ENCODE data around the gene ANKRD16.
A peak's percentile ranks its signal among the peaks of the same experiment; 100 is the strongest.

The ANKRD16 gene
- 2.9 to 3.6 (median 3.5) reads per million in 3 donors for total RNA-seq

GRCh38 chr10:5889624-5890451, at the start of gene ANKRD16, which contains the start of gene FBH1:
Gene ANKRD16, minus strand, starts transcription at chr10:5889893. Its CDS starts 539 bp downstream, at chr10:5889354.
Gene FBH1, plus strand, starts transcription at chr10:5890243. Its CDS starts 103 bp downstream, at chr10:5890346.
- Histone ChIP-seq H3K4me3 (ENCODE audit: insufficient read depth, low read depth, low read length, poor library complexity, severe bottlenecking) (peak within 1 kb of the TSS; percentile 84), H3K4me1 (ENCODE audit: control insufficient read depth, insufficient read depth, low read length, poor library complexity, severe bottlenecking) (peaks cover 12% of the 10 kb centered on the region), H3K36me3 (ENCODE audit: control insufficient read depth, insufficient read depth, low read length) (peaks cover 9% of the 10 kb centered on the region), H3K27me3 (replicated peaks; ENCODE audit: control insufficient read depth, insufficient read depth, low read length, poor library complexity, severe bottlenecking) (no peaks in the 10 kb centered on the region), H3K9me3 (ENCODE audit: control insufficient read depth, low read length) (no peaks in the 10 kb centered on the region), H3K27ac (ENCODE audit: insufficient read depth, low read length, poor library complexity, severe bottlenecking) (peak within 1 kb of the TSS; percentile 76)
- DNase-seq: peak; percentile 95 to 97 (median 96)

- Histone ChIP-seq H3K4me1 (ENCODE audit: control insufficient read depth, insufficient read depth, low read length, poor library complexity, severe bottlenecking) (no peaks in the 10 kb centered on the region), H3K27ac (ENCODE audit: insufficient read depth, low read length, poor library complexity, severe bottlenecking) (no peak overlapping the region), H3K36me3 (ENCODE audit: control insufficient read depth, insufficient read depth, low read length) (peaks cover 31% of the 10 kb centered on the region), H3K9me3 (ENCODE audit: control insufficient read depth, low read length) (no peaks in the 10 kb centered on the region), H3K4me3 (ENCODE audit: insufficient read depth, low read depth, low read length, poor library complexity, severe bottlenecking) (no peak overlapping the region), H3K27me3 (replicated peaks; ENCODE audit: control insufficient read depth, insufficient read depth, low read length, poor library complexity, severe bottlenecking) (no peaks in the 10 kb centered on the region)
- no peak for DNase-seq
Observed at GRCh38 chr10:5938291-5938690, 48.6 kb upstream of the ANKRD16 start.

GRCh38 chr10:5937016-5937415, 47.3 kb upstream of the ANKRD16 start:
- H3K4me1 ChIP-seq (ENCODE audit: control insufficient read depth, insufficient read depth, low read length, poor library complexity, severe bottlenecking): no peaks in the 10 kb centered on the region
- H3K4me3 ChIP-seq (ENCODE audit: insufficient read depth, low read depth, low read length, poor library complexity, severe bottlenecking): no peak overlapping the region
- H3K27ac ChIP-seq (ENCODE audit: insufficient read depth, low read length, poor library complexity, severe bottlenecking): no peak overlapping the region
- peaks cover 31% of the 10 kb centered on the region for H3K36me3 ChIP-seq (ENCODE audit: control insufficient read depth, insufficient read depth, low read length)
- DNase-seq: no peak
- H3K9me3 ChIP-seq (ENCODE audit: control insufficient read depth, low read length): no peaks in the 10 kb centered on the region
- no peaks in the 10 kb centered on the region for H3K27me3 ChIP-seq (replicated peaks; ENCODE audit: control insufficient read depth, insufficient read depth, low read length, poor library complexity, severe bottlenecking)

- Histone ChIP-seq H3K9me3 (ENCODE audit: control insufficient read depth, low read length) (no peaks in the 10 kb centered on the region), H3K27ac (ENCODE audit: insufficient read depth, low read length, poor library complexity, severe bottlenecking) (no peak overlapping the region), H3K36me3 (ENCODE audit: control insufficient read depth, insufficient read depth, low read length) (peaks cover 37% of the 10 kb centered on the region)
Observed at GRCh38 chr10:5935628-5936027, 45.9 kb upstream of the ANKRD16 start.

GRCh38 chr10:5933909-5934546, 44.3 kb upstream of the ANKRD16 start:
- no peak overlapping the region for H3K27ac ChIP-seq (ENCODE audit: insufficient read depth, low read length, poor library complexity, severe bottlenecking)
- no peak overlapping the region for H3K4me3 ChIP-seq (ENCODE audit: insufficient read depth, low read depth, low read length, poor library complexity, severe bottlenecking)
- H3K36me3 ChIP-seq (ENCODE audit: control insufficient read depth, insufficient read depth, low read length): peaks cover 53% of the 10 kb centered on the region
- DNase-seq: no peak
- H3K4me1 ChIP-seq (ENCODE audit: control insufficient read depth, insufficient read depth, low read length, poor library complexity, severe bottlenecking): no peaks in the 10 kb centered on the region
- no peaks in the 10 kb centered on the region for H3K27me3 ChIP-seq (replicated peaks; ENCODE audit: control insufficient read depth, insufficient read depth, low read length, poor library complexity, severe bottlenecking)
- no peaks in the 10 kb centered on the region for H3K9me3 ChIP-seq (ENCODE audit: control insufficient read depth, low read length)

More at GRCh38 chr10:5935628-5936027, 45.9 kb upstream of the ANKRD16 start:
- no peaks in the 10 kb centered on the region for H3K27me3 ChIP-seq (replicated peaks; ENCODE audit: control insufficient read depth, insufficient read depth, low read length, poor library complexity, severe bottlenecking)
- no peak for DNase-seq
- no peak overlapping the region for H3K4me3 ChIP-seq (ENCODE audit: insufficient read depth, low read depth, low read length, poor library complexity, severe bottlenecking)
- H3K4me1 ChIP-seq (ENCODE audit: control insufficient read depth, insufficient read depth, low read length, poor library complexity, severe bottlenecking): no peaks in the 10 kb centered on the region

- Histone ChIP-seq H3K36me3 (ENCODE audit: control insufficient read depth, insufficient read depth, low read length) (peaks cover 57% of the 10 kb centered on the region), H3K4me3 (ENCODE audit: insufficient read depth, low read depth, low read length, poor library complexity, severe bottlenecking) (no peak overlapping the region), H3K27me3 (replicated peaks; ENCODE audit: control insufficient read depth, insufficient read depth, low read length, poor library complexity, severe bottlenecking) (no peaks in the 10 kb centered on the region), H3K27ac (ENCODE audit: insufficient read depth, low read length, poor library complexity, severe bottlenecking) (no peak overlapping the region), H3K4me1 (ENCODE audit: control insufficient read depth, insufficient read depth, low read length, poor library complexity, severe bottlenecking) (no peaks in the 10 kb centered on the region), H3K9me3 (ENCODE audit: control insufficient read depth, low read length) (no peaks in the 10 kb centered on the region)
- DNase-seq: no peak
Observed at GRCh38 chr10:5932345-5932744, 42.7 kb upstream of the ANKRD16 start.

- H3K36me3 ChIP-seq (ENCODE audit: control insufficient read depth, insufficient read depth, low read length): peaks cover 52% of the 10 kb centered on the region
- H3K27me3 ChIP-seq (replicated peaks; ENCODE audit: control insufficient read depth, insufficient read depth, low read length, poor library complexity, severe bottlenecking): no peaks in the 10 kb centered on the region
- no peak overlapping the region for H3K27ac ChIP-seq (ENCODE audit: insufficient read depth, low read length, poor library complexity, severe bottlenecking)
- H3K9me3 ChIP-seq (ENCODE audit: control insufficient read depth, low read length): no peaks in the 10 kb centered on the region
- H3K4me1 ChIP-seq (ENCODE audit: control insufficient read depth, insufficient read depth, low read length, poor library complexity, severe bottlenecking): no peaks in the 10 kb centered on the region
- no peak for DNase-seq
- no peak overlapping the region for H3K4me3 ChIP-seq (ENCODE audit: insufficient read depth, low read depth, low read length, poor library complexity, severe bottlenecking)
Observed at GRCh38 chr10:5930272-5930671, 40.6 kb upstream of the ANKRD16 start.

- Histone ChIP-seq H3K4me1 (ENCODE audit: control insufficient read depth, insufficient read depth, low read length, poor library complexity, severe bottlenecking) (no peaks in the 10 kb centered on the region), H3K27me3 (replicated peaks; ENCODE audit: control insufficient read depth, insufficient read depth, low read length, poor library complexity, severe bottlenecking) (no peaks in the 10 kb centered on the region), H3K36me3 (ENCODE audit: control insufficient read depth, insufficient read depth, low read length) (peaks cover 54% of the 10 kb centered on the region), H3K27ac (ENCODE audit: insufficient read depth, low read length, poor library complexity, severe bottlenecking) (no peak overlapping the region), H3K4me3 (ENCODE audit: insufficient read depth, low read depth, low read length, poor library complexity, severe bottlenecking) (no peak overlapping the region), H3K9me3 (ENCODE audit: control insufficient read depth, low read length) (no peaks in the 10 kb centered on the region)
- DNase-seq: no peak
Observed at GRCh38 chr10:5929442-5929841, 39.7 kb upstream of the ANKRD16 start.

- no peaks in the 10 kb centered on the region for H3K9me3 ChIP-seq (ENCODE audit: control insufficient read depth, low read length)
- H3K4me3 ChIP-seq (ENCODE audit: insufficient read depth, low read depth, low read length, poor library complexity, severe bottlenecking): no peak overlapping the region
- peaks cover 70% of the 10 kb centered on the region for H3K36me3 ChIP-seq (ENCODE audit: control insufficient read depth, insufficient read depth, low read length)
- no peaks in the 10 kb centered on the region for H3K4me1 ChIP-seq (ENCODE audit: control insufficient read depth, insufficient read depth, low read length, poor library complexity, severe bottlenecking)
- no peaks in the 10 kb centered on the region for H3K27me3 ChIP-seq (replicated peaks; ENCODE audit: control insufficient read depth, insufficient read depth, low read length, poor library complexity, severe bottlenecking)
- no peak overlapping the region for H3K27ac ChIP-seq (ENCODE audit: insufficient read depth, low read length, poor library complexity, severe bottlenecking)
- DNase-seq: no peak
Observed at GRCh38 chr10:5927306-5927705, 37.6 kb upstream of the ANKRD16 start.

GRCh38 chr10:5924889-5925288, 35.2 kb upstream of the ANKRD16 start:
- Histone ChIP-seq H3K36me3 (ENCODE audit: control insufficient read depth, insufficient read depth, low read length) (peaks cover 78% of the 10 kb centered on the region), H3K27me3 (replicated peaks; ENCODE audit: control insufficient read depth, insufficient read depth, low read length, poor library complexity, severe bottlenecking) (no peaks in the 10 kb centered on the region)

More at GRCh38 chr10:5924889-5925288, 35.2 kb upstream of the ANKRD16 start:
- no peaks in the 10 kb centered on the region for H3K4me1 ChIP-seq (ENCODE audit: control insufficient read depth, insufficient read depth, low read length, poor library complexity, severe bottlenecking)
- no peak overlapping the region for H3K4me3 ChIP-seq (ENCODE audit: insufficient read depth, low read depth, low read length, poor library complexity, severe bottlenecking)
- H3K27ac ChIP-seq (ENCODE audit: insufficient read depth, low read length, poor library complexity, severe bottlenecking): no peak overlapping the region
- H3K9me3 ChIP-seq (ENCODE audit: control insufficient read depth, low read length): no peaks in the 10 kb centered on the region
- no peak for DNase-seq
